GM12874 (cell line): ENCODE measurements around the gene TPP2.

Experiments used
- TF ChIP-seq, protein P1 (sequence below): IDR thresholded peaks from 2 replicates; pipeline ENCODE4 v1.5.1; 2011; ENCODE audit warnings: low read depth, mild to moderate bottlenecking, control low read depth, low read length, moderate library complexity; ENCODE audit not compliant: insufficient read depth

TPP2 gene

DNA sequence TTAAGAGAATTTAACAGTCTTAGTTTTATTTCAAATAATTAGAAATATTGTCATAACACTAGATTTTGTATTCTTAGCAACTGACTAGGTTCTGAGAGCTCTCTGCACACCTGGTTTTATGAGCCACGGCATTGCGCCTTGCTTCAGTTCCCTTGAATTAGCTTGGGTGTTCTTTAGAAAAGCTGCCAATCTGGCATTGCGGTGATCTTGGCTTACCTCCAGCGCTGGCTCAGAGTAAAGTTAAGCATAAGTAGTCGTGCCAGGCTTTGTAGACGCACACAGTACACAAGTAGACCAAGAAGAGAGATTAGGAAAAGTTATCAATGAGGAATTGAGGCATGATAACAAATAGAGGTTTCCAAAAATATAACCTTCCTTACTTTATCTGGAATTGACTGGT is 45.7 kb downstream of the TPP2 start:
- TF ChIP-seq, protein P1, sequence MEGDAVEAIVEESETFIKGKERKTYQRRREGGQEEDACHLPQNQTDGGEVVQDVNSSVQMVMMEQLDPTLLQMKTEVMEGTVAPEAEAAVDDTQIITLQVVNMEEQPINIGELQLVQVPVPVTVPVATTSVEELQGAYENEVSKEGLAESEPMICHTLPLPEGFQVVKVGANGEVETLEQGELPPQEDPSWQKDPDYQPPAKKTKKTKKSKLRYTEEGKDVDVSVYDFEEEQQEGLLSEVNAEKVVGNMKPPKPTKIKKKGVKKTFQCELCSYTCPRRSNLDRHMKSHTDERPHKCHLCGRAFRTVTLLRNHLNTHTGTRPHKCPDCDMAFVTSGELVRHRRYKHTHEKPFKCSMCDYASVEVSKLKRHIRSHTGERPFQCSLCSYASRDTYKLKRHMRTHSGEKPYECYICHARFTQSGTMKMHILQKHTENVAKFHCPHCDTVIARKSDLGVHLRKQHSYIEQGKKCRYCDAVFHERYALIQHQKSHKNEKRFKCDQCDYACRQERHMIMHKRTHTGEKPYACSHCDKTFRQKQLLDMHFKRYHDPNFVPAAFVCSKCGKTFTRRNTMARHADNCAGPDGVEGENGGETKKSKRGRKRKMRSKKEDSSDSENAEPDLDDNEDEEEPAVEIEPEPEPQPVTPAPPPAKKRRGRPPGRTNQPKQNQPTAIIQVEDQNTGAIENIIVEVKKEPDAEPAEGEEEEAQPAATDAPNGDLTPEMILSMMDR, result no peak

DNA sequence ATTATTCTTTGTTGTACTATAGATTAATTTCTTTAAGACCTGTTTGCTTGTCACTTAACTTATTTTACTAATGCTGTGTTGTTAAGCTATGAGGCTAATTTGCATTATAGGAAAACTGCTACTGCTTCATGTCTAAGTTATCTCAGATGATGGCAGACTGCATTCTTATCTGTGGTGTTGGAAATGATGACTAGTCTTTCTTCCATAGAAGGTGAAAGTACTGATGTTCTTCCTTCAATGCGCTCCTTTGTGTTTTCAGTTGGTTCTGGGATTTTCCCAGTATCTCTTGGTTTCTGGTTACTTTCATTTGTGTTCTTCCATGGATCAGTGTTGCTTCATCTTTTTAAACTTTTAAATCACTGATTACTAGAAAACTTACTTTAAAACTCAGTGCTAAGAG is 46.9 kb downstream of the TPP2 start:
- TF ChIP-seq, protein P1, result no peak

DNA sequence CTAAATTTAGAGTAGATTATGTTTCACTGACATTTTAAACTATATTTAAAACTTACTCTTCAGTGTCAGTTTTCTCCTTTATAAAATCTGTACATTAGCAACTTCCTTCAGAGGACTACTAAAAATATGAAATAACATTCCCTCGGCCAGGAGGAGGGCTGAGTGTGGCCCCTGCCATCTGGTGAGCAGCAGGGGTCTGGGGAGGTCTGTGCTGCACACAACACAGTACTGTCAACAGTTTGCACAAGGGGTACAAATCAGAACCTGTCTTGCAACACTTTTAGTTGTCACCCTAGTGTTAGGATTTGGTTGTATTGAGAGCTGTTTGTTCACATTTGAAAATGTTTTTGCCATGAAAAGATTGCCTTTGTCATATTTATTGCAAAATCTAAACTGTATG is 48.9 kb downstream of the TPP2 start:
- TF ChIP-seq, protein P1, result no peak

DNA sequence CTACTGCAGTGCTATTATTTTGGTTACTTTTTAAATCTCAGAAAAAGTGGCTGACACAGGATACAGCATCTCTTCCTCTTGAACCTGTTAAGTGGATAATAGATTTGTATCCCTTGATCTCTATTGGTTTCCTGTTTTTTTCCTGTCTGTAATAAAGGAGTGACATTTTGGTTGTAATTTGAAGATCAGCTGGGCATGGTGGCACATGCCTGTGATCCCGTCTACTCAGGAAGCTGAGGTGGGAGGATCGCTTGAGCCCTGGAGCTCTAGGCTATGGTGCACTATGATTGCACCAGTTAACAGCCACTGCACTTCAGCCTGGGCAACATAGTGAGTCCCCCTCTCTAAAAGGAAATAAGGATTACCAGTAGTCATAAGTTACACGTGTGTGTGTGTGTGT is 51.3 kb downstream of the TPP2 start:
- TF ChIP-seq, protein P1, result no peak

DNA sequence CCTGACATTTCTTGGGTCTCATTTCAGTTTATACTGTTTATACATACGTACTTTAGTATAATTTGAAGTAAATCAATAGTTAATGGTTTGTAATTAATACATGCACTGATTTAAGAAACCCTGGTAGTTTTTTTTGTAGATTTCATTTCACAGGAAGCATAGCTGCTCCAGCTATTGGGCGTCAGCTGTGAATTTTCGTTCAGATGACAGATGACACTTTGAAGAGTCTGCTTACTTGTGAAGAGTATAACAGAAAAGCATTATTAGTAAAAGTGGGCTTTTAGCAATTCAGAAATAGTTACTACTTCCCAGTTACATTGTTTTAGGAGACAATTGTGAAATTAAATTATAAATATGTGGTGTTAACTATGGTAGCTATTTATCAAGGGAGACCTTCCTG is 53.7 kb downstream of the TPP2 start:
- TF ChIP-seq, protein P1, result no peak

DNA sequence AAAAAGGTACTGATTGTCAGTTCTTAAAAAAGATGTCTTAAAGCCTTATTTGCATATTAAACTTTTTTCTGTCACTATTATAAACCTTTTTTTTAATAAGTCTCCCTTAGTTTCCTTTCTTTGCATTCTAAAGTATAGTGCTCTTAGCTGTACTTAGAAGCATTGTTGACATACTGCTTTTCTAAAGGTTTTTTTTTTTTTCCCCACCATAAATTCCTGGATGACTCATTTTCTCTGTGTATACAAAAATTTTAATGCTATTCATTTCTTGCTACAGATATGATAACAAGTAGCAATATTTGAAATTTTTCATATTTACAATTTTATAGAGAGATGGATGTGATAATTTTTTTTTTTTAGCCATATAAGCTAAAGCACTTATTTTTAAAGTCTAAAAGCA is 54.6 kb downstream of the TPP2 start:
- TF ChIP-seq, protein P1, result no peak

DNA sequence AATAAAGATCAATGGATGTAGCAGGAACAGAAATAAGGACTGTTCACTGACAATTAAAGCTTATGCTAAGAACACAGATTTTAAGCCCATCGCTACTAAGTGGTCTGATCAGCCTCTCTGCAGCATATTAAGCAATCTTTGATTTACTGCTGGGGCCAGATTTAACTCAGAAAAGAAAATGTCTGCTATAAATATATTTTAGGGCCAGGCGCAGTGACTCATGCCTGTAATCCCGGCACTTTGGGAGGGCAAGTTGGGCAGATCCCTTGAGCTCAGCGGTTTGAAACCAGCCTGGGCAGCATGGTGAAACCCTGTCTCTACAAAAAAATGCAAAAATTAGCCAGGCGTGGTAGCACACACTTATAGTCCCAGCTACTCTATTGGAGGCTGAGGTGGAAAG is 55.1 kb downstream of the TPP2 start:
- TF ChIP-seq, protein P1, result no peak

DNA sequence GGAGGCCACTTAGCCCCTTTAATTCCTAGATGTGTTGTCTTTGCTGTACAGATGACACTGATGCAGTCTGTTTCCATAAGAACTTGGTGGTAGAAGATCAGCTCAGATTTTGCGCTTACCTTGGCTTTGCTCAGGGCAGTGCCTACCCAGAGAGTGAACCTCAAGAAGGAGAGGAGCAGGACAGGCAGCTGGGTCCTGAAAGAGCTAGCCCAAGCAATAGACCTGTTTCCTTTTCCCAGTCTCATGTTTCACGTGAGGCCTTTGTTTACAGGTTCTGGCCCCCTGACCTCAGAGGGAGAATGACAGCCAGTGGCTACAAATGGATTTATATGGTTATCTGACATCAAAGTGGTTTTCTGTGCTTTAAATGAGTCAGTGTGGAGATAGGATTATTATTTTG is 58.0 kb downstream of the TPP2 start:
- TF ChIP-seq, protein P1, result no peak
